ENCODE measurements around the gene PPP4R3B. TPM values are rescaled to one million over a fixed set of nuclear protein-coding genes. Genes with fewer than 3 reads are reported as not detected.
A peak's percentile ranks its signal among the peaks of the same experiment; 100 is the strongest.
"Not testable (repeated sequence)": the region's sequence is repeated elsewhere in the genome, so short reads cannot be mapped to it uniquely, and the experiment has no call there.

The PPP4R3B gene
- total RNA-seq, 1 experiment from 2014 or later: 40.7 TPM

DNA sequence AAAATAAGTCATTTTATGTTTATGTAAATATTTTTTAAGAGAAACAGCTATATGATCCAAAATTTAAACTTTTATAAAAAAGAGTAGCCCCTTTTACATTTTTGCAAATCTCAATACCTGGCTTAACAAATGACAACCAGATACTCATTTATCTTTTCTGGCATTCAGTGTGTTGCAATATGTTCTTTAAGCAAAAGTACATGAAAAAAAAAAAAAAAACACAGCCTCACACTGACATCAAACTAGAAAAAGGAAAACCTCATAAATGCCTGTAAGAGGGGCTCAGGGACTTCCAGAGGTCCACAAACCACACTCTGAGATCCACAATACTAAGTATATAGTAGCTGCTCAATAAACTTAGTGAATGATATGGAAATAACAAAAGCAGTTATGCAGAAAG is 21.9 kb downstream of the PPP4R3B start:
- DNase-seq (ENCODE audit: low read depth): no peak

DNA sequence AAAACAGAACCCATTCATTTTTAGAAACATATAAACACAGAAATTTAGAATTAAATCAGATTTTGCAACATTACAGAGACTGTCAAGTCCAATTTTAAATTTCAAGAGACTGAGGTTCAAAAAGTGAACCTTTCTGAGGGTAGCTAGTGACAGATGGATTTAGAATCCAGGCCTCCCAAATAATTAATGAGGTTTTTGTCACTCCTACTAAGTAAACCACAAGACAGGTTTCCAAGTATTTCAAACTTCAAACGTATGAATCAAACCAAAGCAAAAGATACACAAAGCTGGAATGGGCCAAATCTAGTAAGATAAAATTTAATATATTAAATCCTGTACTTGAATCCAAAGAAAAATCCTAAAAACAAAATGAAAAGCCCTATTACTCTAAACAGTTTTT is 25.3 kb downstream of the PPP4R3B start:
- DNase-seq (ENCODE audit: low read depth): no peak

DNA sequence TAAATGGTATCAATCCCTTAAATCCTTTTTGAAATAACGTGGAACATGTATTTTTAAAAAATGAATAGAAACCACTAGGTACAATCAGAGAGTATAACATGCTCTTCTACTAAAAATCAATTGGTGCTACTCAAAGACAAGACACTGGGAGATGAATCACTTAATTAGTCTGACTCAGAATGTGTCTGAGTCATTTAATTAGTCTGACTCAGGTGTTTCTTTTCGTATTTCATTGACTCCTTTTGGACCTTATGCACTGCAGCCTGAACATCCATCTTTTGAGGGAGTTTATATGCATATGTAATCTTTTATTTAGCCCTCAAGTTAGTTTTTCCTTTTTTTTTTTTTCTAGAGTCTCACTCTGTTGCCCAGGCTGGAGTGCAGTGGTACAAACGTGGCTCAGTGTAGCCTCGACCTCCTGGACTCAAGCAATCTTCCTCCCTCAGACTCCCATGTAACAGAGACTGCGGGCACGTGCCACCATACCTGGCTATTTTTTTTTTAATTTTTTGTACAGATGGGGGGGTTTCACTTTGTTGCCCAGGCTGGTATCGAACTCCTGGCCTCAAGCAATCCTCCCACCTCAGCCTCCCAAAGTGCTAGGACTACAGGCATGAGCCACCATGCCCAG is 26.5 kb downstream of the PPP4R3B start:
- peak; percentile 73 for DNase-seq (ENCODE audit: low read depth)

DNA sequence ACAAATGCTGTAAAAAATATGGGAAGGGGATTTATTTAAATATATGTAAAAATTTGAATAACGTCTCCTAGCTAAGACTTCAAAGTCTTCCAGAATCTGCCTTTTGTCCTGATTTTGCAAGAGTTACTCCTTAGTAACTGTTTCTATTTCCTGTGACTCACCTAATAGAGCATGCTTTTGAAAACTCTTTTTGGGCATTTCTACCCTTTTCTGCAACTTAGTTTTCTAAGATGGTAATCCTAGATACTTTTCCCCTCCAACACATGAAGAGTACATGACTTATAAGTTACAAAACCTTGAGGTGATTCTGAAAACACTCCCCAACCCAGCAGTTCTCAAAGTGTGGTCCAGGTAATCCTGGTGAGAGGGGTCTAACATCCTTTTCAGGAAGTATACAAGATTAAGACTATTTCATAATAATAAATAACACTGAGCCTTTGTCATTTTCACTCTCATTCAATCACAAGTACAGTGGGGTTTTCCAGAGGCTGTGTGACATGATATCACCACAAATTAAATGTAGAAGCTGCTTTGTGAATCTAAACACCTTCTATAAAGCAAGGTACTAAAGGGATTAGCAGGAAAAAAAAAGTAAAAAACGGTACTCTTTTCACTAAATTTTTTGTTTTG is 31.9 kb downstream of the PPP4R3B start:
- DNase-seq (ENCODE audit: low read depth): peak; percentile 10

DNA sequence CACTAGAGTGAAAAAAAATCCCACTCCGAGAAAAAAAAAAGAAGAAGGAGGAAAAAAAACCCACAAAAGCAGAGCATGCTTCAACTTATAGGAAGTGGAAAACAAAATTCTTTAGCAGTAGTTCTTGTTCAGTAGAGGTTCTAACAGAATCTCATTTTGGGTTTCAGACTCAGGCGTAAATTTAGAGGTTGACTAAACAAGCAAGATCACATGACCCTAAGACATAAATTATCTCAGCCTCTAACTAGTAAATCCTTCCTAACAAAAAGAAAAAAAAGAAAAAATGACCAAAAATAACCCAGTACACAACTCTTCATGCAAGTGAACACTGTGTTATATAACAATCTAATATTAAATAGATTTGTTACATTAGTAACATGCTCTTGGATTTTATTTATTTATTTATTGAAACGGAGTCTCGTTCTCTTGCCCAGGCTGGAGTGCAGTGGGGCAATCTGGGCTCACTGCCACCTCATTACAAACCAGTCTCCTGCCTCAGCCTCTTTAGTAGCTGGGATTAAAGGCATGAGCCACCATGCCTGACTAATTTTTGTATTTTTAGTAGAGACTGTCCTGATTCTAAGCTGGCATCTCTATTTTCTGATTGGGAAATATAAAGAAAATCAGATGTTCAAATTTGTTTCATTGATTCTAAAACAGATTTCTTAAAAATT is 35.4 kb downstream of the PPP4R3B start:
- no peak for DNase-seq (ENCODE audit: low read depth)

DNA sequence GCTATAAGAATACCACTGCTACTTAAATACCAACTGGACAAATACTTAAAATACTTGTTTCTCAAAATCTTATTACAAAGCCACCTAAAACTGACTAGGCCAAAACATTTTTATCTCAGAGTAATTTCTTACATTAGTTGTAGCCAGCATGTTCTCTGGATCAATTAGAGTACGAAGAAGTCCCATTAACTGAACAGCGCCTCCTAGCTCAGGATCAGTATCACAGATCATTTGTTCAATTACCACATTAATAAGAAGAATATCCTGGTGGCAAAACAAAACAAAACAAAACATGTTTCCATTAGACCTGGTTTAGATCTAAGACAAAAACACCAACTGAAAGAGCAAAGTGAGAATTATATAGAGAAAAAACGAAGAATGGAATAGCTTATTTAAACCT is 36.0 kb downstream of the PPP4R3B start:
- DNase-seq (ENCODE audit: low read depth): no peak

DNA sequence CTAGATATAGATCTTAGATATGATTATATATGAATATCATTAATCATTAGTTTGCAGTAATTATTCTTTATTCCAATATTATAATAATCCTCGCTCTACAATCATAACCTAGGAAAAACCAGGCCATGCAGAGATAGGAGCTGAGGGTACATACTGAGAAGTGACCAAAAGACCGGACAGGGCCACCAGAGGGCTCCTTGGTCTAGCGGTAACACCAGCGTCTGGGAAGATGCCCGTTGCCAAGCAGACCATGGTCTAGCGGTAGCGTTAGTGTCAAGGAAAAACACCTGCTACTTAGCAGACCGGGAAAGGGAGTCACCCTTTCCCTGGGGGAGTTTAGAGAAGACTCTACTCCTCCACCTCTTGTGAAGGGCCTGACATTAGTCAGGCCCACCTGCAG is 48.4 kb downstream of the PPP4R3B start:
- not testable (repeated sequence) for DNase-seq (ENCODE audit: low read depth)

DNA sequence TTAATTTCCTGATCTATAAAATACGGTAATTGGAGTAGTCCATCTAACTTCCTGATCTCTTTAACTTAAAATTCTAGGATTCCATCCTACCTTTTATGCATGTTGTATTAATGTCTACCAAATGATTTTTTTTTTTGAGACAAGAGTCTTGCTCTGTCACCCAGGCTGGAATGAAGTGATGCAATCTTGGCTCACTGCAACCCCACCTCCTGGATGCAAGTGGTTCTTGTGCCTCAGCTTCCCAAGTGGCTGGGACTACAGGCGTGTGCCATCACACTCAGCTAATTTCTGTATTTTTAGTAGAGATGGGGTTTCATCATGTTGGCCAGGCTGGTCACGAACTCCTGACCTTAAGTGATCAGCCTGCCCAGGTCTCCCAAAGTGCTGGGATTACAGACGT is 50.1 kb downstream of the PPP4R3B start:
- no peak for DNase-seq (ENCODE audit: low read depth)

DNA sequence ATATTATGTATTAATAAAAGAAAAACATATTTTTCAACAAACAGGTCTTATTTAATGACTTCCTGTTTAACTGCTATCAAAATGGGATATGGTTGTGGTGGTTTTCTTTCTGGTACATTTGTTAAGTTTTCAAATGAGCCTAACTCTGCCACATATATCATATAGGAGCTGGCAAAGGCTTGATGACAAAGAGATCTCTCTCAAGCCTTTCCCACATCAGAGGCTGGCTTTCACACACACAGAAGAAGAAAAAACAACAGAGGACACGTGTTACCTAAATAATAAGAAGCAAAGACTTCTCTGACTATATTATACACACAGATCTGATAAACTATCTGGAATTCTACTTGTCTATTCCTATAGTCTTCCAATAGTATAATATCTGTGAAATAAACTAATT is 51.8 kb downstream of the PPP4R3B start:
- no peak for DNase-seq (ENCODE audit: low read depth)

DNA sequence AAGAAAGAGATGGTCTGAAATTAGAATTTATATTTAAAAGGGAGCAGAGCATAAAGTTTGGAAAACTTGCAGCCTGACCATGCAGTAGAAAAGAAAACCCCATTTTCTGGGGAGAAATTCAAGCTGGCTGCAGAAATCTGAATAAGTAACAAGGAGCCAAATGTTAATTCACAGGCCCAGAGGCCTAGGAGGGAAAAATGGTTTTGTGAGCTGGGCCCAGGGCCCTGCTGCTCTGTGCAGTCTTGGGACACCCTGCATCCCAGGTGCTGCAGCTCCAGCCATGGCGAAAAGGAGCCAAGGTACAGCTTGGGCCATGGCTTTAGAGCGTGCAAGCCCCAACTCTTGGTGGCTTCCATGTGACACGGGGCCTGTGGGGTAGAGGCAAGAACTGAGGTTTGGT is 56.6 kb downstream of the PPP4R3B start:
- no peak for DNase-seq (ENCODE audit: low read depth)

DNA sequence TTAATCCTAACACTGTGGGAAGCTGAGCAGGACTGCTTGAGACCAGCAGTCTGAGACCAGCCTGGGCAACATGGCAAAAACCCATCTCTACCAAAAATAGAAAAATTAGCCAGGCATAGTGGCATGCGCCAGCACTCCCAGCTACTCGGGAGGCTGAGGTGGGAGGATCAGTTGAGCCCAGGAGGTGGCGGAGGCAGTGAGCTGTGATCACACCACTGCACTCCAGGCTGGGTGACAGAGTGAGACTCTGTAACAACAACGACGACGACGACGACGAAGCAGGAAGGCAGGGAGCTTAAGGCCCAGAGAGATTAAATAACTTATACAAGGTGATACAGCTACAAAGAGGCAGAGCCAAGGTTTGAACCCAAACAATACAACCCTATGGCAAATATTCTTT is 60.6 kb downstream of the PPP4R3B start:
- no peak for DNase-seq (ENCODE audit: low read depth)

DNA sequence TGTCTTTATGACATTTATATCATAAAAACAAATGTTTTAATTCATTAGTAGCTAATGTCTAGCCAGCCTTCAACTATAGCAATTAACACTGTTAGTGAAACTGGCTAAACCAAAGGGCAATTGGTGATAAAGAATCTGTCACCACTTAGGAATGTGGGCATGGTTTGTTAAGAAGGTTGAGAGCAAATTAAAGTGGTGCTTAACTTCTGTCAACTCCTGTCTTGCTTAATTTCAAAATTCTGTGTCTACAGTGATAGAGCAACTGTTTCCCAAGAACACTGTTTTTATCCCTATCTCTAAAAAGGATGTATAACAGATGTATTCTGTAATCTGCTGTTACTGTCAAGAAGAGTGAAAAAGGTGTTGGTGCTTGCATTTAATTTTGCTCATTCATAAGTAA is 61.4 kb downstream of the PPP4R3B start:
- peak; percentile 30 for DNase-seq (ENCODE audit: low read depth)

DNA sequence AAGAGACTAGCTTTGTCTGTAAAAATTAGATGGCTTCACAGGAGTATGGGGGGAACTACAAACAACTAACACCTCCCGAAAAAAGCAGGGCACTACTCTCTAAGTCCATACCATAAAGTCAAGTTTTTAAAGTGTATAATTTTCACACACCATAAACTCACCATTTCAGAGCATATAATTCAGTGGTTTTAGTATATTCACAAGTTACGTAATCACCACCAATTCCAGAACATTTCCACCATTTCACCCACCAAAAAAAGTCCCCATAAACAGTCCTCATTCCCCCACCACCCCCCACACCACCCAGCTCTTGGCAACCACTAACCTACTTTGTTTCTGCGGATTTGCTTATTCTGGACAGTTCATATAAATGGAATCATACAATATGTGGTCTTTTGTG is 64.1 kb downstream of the PPP4R3B start:
- no peak for DNase-seq (ENCODE audit: low read depth)

DNA sequence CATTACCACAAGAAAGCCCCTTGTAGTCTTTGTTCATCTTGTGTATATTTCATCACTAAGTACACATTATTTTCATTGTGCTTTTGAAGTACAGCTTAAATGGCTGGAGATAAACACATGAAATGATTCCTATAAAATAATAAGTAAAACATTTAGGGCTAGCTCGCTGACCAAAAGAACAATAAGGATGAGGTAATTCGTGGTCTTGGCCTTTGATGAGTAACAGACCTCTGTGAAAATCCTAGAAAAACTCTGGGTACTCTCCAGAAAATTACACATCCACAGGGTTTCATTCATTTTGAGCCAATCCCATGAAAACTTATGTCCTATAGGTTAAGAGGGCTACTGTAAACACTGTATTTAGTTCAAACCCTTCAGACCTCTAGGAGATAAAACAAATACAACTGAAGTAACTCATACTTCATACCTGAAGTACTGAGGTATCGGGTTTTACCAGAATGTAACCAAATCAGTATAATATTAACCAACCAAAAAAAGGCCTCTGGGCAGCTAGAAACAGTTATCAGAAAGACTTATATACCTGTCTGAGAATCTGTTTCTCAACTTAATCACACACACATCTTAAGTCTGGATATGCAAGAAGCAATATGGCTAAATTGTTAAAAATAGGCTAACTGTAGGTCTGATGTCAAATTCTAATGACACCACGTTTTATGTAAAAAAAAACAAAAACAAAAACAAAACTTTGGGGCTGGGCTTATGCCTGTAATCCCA is 66.9 kb downstream of the PPP4R3B start:
- peak; percentile 15 for DNase-seq (ENCODE audit: low read depth)

DNA sequence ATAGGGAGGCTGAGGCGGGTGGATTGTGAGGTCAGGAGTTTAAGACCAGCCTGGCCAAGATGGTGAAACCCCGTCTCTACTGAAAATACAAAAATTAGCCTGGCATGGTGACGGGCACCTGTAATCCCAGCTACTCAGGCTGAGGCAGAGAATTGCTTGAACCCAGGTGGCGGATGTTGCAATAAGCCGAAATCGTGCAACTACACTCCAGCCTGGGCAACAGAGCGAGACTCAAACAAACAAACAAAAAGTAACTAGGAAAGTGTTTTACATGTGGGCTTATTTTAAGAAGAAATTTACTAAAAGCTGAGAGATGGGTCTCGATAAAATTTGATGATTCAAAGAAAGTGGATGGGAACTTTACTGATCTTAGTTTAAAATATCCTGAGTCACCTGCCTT is 69.7 kb downstream of the PPP4R3B start:
- not testable (repeated sequence) for DNase-seq (ENCODE audit: low read depth)

DNA sequence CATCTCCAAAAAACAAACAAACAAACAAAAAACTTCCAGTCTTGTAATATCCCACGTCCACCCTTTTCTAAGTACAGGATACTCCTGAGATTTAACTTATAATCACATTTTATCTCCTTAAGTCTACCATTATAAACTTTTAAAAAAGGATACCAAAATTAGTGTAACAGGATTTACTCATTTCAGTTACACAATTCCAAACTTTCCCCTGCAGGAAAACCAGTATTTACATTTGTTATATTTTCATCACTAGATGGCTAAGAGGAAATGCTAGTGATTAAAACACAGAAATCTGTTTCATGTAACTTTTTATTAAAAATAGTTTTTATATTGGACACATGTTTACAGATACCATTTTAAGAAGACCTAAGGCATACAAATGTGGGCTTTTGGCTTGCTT is 70.4 kb downstream of the PPP4R3B start:
- no peak for DNase-seq (ENCODE audit: low read depth)

DNA sequence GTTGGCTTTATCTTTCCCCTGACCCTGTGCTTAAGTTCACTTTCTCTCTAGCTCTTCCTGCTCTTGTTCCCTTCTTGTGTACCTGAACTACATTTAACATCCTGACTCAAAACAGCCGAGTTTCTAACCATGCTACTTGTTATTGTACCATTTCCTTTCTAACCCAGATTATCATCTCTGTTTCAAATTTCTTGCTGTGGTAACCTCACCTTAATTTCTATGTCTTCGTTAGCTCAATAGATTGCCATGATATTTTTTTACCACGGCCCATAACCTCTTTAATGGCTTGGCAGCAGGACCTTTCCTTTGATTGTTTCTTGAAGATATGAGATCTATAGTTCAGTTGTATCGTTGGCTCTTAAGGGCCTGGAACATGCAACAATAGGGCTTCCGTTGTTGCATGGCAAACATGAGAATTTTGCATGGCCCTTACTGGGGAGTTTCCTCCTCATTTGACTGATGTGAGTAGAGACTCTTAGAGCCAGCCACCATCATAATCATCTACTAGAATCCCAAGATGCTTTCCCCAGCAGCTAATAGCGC is 86.8 kb downstream of the PPP4R3B start:
- DNase-seq (ENCODE audit: low read depth): no peak

DNA sequence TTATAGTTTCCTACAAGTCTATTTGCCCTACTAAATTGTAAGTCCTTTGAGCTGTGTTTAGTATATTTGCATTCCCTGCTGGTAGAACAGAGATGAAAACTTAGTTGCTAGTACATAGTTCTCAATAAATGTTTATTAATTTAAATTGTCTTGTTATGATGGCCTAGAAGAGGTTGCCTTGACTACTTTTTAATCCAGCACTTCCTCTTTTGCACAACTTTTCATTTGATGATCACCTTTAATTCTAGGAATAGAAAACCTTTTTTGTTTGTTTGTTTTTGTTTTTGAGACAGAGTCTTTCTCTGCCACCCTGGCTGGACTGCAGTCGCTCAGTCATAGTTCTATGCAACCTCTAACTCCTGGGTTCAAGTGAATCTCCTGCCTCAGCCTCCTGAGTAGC is 91.2 kb downstream of the PPP4R3B start:
- DNase-seq (ENCODE audit: low read depth): no peak

DNA sequence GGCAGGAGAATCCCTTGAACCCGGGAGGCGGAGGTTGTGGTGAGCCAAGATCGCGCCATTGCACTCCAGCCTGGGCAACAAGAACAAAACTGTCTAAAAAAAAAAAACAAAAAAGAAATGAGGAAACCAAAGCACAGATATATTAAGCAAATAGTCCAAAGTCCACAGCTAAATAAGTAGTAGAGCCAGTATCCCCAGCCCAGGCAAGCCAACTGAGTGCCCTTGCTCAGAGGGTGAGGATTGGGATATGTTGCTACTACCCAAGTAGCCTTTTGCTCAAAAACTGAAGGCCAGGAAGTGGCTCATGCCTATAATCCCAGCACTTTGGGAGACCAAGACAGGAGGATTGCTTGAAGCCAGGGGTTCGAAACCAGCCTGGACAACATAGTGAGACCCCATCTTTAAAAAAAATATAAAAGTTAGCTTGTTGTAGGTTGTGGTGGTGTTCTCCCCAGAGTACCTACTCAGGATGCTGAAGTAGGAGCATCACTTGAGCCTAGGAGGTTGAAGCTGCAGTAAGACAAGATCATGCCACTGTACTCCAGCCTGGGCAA is 92.5 kb downstream of the PPP4R3B start:
- DNase-seq (ENCODE audit: low read depth): no peak

DNA sequence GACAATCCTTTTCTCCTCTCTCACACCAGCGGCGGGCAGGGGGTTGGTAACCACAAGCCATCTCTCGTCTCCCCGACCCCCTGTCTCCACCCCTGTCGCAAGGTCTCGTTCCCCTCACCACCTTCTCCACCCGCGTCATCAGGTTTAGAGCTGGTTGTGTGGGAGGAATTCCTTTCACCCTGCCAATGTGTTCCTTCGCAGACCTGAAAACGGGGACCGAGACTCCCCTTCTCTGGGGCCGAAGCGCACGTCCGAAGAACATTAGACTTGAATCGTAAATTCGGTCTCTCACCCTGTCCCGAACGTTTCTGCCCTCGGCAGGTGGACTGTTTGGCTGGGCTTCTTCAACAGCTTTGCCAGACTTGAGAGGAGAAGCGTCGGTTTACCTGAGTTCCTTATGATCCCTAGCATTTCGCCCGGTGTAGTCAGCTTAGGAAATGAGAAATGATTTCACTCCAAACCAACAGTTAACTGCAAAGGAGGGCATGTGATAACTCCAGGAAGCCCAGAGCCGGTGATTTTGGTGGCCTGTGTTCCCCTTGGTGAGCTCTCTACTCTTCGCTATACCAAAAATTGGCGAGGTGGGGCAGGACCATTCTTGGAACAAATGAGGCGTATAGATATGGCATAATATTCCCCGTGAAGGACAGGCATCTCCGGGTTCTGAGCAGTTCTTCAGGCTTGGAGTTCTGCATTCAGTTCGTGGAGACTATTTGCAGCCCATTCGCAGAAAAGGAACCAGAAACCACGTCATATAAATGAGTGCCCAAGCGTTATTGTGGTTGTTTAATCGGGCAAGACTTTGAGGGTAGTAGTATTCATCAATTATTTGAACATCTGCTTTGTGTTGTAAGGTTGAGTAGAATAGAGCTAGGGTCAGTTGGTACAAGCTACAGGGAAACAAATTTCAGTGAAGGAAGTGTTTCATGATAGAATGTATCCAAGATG is 97.2 kb downstream of the PPP4R3B start:
- peak; percentile 37 for DNase-seq (ENCODE audit: low read depth)

DNA sequence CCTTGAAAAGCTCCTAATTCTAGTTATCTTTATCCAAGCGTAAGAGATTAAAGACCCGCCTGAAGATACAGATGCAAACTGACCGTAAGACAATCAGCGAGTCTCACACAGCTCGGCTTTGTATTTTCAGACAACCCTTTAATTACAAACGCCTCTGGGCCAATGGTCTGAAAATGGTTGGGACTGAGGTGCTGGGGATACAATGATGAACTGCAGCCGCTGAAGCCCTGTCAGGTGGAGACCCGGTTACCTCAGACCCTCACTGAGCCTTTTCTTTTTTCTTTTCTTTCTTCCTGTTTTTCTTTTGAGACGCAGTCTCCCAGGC is 98.6 kb downstream of the PPP4R3B start:
- peak; percentile 13 for DNase-seq (ENCODE audit: low read depth)

Measured in Daoy (cell line).